CD8-positive, alpha-beta memory T cell (primary cell): Measurements from ENCODE around the gene LDLRAD4. TPM values are rescaled to one million over a fixed set of nuclear protein-coding genes. Genes with fewer than 3 reads are reported as not detected.
A peak's percentile ranks its signal among the peaks of the same experiment; 100 is the strongest.

Experiments used
- CTCF ChIA-PET: fragments of 350-600 bp; sonication (Branson Sonifier 250); formaldehyde crosslinking; loops from one replicate; lab custom pipeline; 2021; ENCODE audit warnings: antibody characterized with exemption; lab: Charles Lee
- POLR2A ChIA-PET: fragments of 350-600 bp; sonication (Branson Sonifier 250); formaldehyde crosslinking; loops from one replicate; lab custom pipeline; 2021; ENCODE audit warnings: antibody characterized with exemption; lab: Charles Lee
- DNase-seq, 5 donors: peaks; one replicate each; pipeline versions ENCODE4 v3.0.0 to v3.0.0-alpha.2; 2020 to 2022; ENCODE audit warnings: mixed read lengths in 1 of 5
- H3K27ac ChIP-seq: one replicate; pipeline ENCODE4 v1.7.0; 2013; ENCODE audit warnings: low read depth, mild to moderate bottlenecking, low read length, moderate library complexity
- H3K27me3 ChIP-seq: 2 replicates; pipeline ENCODE4 v1.7.0; 2013; ENCODE audit warnings: low read length, mild to moderate bottlenecking; ENCODE audit not compliant: insufficient read depth, poor library complexity, severe bottlenecking
- H3K36me3 ChIP-seq: 2 replicates; pipeline ENCODE4 v1.7.0; 2013; ENCODE audit warnings: mild to moderate bottlenecking, low read length, moderate library complexity; ENCODE audit not compliant: insufficient read depth
- H3K4me1 ChIP-seq: 2 replicates; pipeline ENCODE4 v1.7.0; 2013; ENCODE audit warnings: mild to moderate bottlenecking, low read length, moderate library complexity; ENCODE audit not compliant: insufficient read depth
- H3K4me3 ChIP-seq: 2 replicates; pipeline ENCODE4 v1.7.0; 2013; ENCODE audit warnings: mild to moderate bottlenecking, low read length
- H3K9me3 ChIP-seq: 2 replicates; pipeline ENCODE4 v1.7.0; 2013; ENCODE audit warnings: mild to moderate bottlenecking, low read length
- H3K27ac Mint-ChIP-seq, 8 donors: one replicate each; pipeline ENCODE4 v1.8.0; 2020 to 2021; ENCODE audit warnings: mixed read lengths in 8 of 8, mild to moderate bottlenecking in 6 of 8, inconsistent platforms in 3 of 8, moderate library complexity in 3 of 8
- H3K27me3 Mint-ChIP-seq, 2 donors: one replicate each; pipeline ENCODE4 v1.8.0; 2020 to 2021; ENCODE audit warnings: mixed read lengths in 2 of 2, mild to moderate bottlenecking in 1 of 2, moderate library complexity in 1 of 2
- H3K36me3 Mint-ChIP-seq, 3 donors: one replicate each; pipeline ENCODE4 v1.8.0; 2020 to 2021; ENCODE audit warnings: mixed read lengths in 3 of 3, inconsistent platforms in 1 of 3, mild to moderate bottlenecking in 1 of 3
- H3K4me1 Mint-ChIP-seq, 3 donors: one replicate each; pipeline ENCODE4 v1.8.0; 2020 to 2021; ENCODE audit warnings: mixed read lengths in 3 of 3, inconsistent platforms in 1 of 3, mild to moderate bottlenecking in 1 of 3
- H3K4me3 Mint-ChIP-seq, 7 donors: one replicate each; pipeline ENCODE4 v1.8.0; 2020 to 2021; ENCODE audit warnings: mixed read lengths in 7 of 7, mild to moderate bottlenecking in 6 of 7, moderate library complexity in 4 of 7, inconsistent platforms in 2 of 7
- H3K9me3 Mint-ChIP-seq, 5 donors: one replicate each; pipeline ENCODE4 v1.8.0; 2020 to 2022; ENCODE audit warnings: mixed read lengths in 5 of 5, mild to moderate bottlenecking in 3 of 5, moderate library complexity in 2 of 5, inconsistent platforms in 1 of 5
- polyA plus RNA-seq: library from polyadenylated mRNA; unstranded; fragments of 300-500 nt; fragmentation: Illumina TruSeq; gene quantifications from one replicate; pipeline ENCODE4 v1.2.3, GENCODE V29; 2021
- total RNA-seq, 2 experiments: library from RNA; stranded (reverse); gene quantifications; one replicate each; pipeline ENCODE4 v1.2.3, GENCODE V29; 2021

LDLRAD4 gene
- total and polyA plus RNA-seq, 3 experiments from 2014 or later: 8.1 to 30.4 (median 27.3) TPM

DNA sequence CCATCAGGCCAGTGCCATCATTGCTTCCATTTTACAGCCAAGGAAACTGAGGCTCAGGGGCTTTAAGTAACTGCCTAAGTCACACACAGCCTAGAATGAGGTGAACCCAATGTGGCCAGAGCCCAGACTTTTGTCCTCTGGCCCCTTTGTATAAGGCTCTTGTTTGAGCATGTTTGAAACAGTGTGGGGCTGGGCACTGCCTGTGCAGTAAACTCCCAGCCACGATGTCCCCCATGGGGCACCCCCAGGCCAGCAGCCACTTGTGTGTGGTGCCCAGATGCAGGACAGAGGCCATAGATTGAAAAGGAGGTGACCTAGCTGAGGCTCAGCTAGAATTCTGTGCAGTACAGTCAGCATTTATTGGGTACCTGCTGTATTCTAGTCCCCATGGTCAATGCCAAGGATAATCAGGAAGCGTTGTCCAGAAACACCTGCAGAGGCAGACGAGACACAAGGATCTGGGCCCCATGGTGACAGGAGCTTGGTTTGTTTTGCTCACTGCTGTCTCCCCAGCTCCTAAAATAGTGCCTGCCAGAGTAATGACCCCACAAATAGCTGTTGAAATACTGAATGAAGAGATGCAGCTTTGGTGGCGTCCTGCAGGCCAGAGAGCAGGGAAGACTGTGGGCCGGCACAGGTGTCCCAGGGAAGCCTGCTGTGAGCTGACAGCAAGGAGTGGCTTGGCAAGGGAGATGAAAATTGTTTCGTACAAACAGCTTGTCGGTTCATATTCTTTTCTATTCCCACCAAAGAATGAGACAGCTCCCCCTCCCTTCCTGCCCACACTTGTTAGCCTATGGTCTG is 160.7 kb downstream of the LDLRAD4 start:
- CTCF ChIA-PET: no interaction called here
- no peak overlapping the region for H3K4me3 ChIP-seq
- POLR2A ChIA-PET: no interaction called here
- no peaks in the 10 kb centered on the region for H3K9me3 ChIP-seq
- peaks cover 0 to 3% (median 0%) of the 10 kb centered on the region in 3 donors for H3K36me3 Mint-ChIP-seq
- peak overlapping the region in 3 of 8 donors; percentile 12 to 81 (median 34) for H3K27ac Mint-ChIP-seq
- H3K27ac ChIP-seq: no peak overlapping the region
- H3K9me3 Mint-ChIP-seq: no peaks in the 10 kb centered on the region
- no peaks in the 10 kb centered on the region for H3K27me3 Mint-ChIP-seq
- peak overlapping the region in 1 of 7 donors; percentile 41 for H3K4me3 Mint-ChIP-seq
- peaks cover 78% of the 10 kb centered on the region for H3K4me1 ChIP-seq
- no peaks in the 10 kb centered on the region for H3K36me3 ChIP-seq
- no peak for DNase-seq
- peaks cover 51 to 64% (median 58%) of the 10 kb centered on the region in 3 donors for H3K4me1 Mint-ChIP-seq
- no peaks in the 10 kb centered on the region for H3K27me3 ChIP-seq

GRCh38 chr18:13379930-13380690 is 161.6 kb downstream of the LDLRAD4 start:
- Histone ChIP-seq H3K4me1 (peaks cover 71% of the 10 kb centered on the region), H3K9me3 (no peaks in the 10 kb centered on the region), H3K27ac (no peak overlapping the region), H3K27me3 (no peaks in the 10 kb centered on the region), H3K36me3 (no peaks in the 10 kb centered on the region), H3K4me3 (no peak overlapping the region)
- no peak for DNase-seq
- ChIA-PET CTCF (no interaction called here), POLR2A (interaction anchor here (0.5 kb wide), 1 partner anchor 244 kb away, joined by 6 read pairs; no protein-coding TSS in a partner anchor)
- Mint-ChIP-seq H3K9me3 (no peaks in the 10 kb centered on the region), H3K27ac (peak overlapping the region in 5 of 8 donors; percentile 23 to 85 (median 64)), H3K36me3 (peaks cover 0 to 3% (median 0%) of the 10 kb centered on the region in 3 donors), H3K4me1 (peaks cover 51 to 58% (median 56%) of the 10 kb centered on the region in 3 donors), H3K4me3 (peak overlapping the region in 1 of 7 donors; percentile 60), H3K27me3 (no peaks in the 10 kb centered on the region)

DNA sequence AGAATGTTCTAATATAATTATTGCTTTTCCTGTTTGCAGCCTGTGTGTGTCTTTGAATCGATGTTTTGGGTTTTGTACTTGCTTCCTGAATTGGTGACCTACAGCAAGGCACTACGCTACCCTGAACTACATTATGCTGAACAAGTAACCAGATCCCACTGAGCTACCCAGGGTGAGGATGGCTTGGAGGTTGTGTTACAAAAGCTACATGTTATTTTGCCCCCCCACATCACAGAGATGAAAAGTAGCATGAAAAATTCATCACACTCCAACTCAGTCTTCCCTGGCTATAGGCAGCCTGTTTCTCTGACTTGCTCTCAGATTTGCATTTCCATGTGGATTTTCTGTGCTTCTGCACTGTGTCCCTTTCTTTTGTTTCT is 162.1 kb downstream of the LDLRAD4 start:
- Mint-ChIP-seq H3K9me3 (no peaks in the 10 kb centered on the region), H3K27ac (peak overlapping the region in 6 of 8 donors; percentile 34 to 96 (median 66)), H3K4me1 (peaks cover 46 to 52% (median 51%) of the 10 kb centered on the region in 3 donors), H3K27me3 (no peaks in the 10 kb centered on the region), H3K4me3 (peak overlapping the region in 1 of 7 donors; percentile 60), H3K36me3 (peaks cover 0 to 3% (median 0%) of the 10 kb centered on the region in 3 donors)
- ChIA-PET CTCF (no interaction called here), POLR2A (interaction anchor here (0.5 kb wide), 1 partner anchor 244 kb away, joined by 6 read pairs; no protein-coding TSS in a partner anchor)
- H3K27me3 ChIP-seq: no peaks in the 10 kb centered on the region
- H3K4me3 ChIP-seq: no peak overlapping the region
- H3K4me1 ChIP-seq: peaks cover 66% of the 10 kb centered on the region
- H3K36me3 ChIP-seq: no peaks in the 10 kb centered on the region
- DNase-seq: no peak
- no peaks in the 10 kb centered on the region for H3K9me3 ChIP-seq
- H3K27ac ChIP-seq: no peak overlapping the region

DNA sequence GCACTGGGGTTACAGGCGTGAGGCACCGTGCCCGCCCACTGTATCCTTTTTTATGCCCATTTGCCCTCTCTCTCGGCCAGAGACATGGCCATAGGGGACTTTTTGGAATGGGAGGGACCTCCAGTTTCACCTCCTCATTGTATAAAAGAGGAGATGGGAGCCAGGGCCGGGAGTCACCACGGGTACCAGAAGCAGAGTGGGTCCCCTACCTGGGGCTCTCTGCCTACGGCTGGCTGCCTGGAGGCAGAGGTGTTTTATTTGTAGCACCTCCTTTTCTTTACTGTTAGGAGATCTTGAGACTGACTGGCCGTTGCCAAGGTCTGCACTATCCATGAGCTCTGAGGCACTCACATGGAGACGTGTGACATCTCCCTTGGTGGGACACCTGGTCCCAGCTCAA is 162.8 kb downstream of the LDLRAD4 start:
- Mint-ChIP-seq H3K9me3 (no peaks in the 10 kb centered on the region), H3K4me3 (peak overlapping the region; percentile 81 to 92 (median 88)), H3K27ac (peak overlapping the region; percentile 7 to 99 (median 96)), H3K4me1 (peaks cover 39 to 46% (median 44%) of the 10 kb centered on the region in 3 donors), H3K27me3 (no peaks in the 10 kb centered on the region), H3K36me3 (peaks cover 0 to 3% (median 0%) of the 10 kb centered on the region in 3 donors)
- no peaks in the 10 kb centered on the region for H3K9me3 ChIP-seq
- DNase-seq: no peak
- CTCF ChIA-PET: no interaction called here
- H3K4me3 ChIP-seq: peak overlapping the region; percentile 41
- H3K4me1 ChIP-seq: peaks cover 59% of the 10 kb centered on the region
- no peaks in the 10 kb centered on the region for H3K36me3 ChIP-seq
- H3K27ac ChIP-seq: no peak overlapping the region
- H3K27me3 ChIP-seq: no peaks in the 10 kb centered on the region
- POLR2A ChIA-PET: no interaction called here

DNA sequence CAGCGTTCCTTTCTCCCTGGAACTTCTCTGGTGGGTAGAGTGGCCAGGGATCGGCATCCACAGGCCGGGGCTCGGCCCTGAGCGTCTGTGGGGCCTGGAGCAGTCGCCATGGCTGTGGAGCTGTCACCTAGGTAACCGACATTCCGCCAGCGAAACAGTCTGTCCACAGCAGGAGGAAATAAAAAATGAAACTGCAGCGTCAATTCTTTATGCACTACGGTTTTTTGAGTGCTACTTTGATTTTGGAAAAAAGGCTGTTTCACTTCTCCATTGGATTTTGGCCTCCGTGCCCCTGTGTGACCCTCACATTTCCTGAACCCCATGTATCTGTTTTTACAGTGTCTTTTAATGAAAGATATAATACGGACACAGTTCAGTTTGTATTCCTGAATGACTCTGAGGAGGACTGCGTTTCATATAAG is 163.4 kb downstream of the LDLRAD4 start:
- Histone ChIP-seq H3K27me3 (no peaks in the 10 kb centered on the region), H3K27ac (peak overlapping the region; percentile 45), H3K36me3 (no peaks in the 10 kb centered on the region), H3K9me3 (no peaks in the 10 kb centered on the region), H3K4me1 (peaks cover 53% of the 10 kb centered on the region), H3K4me3 (peak overlapping the region; percentile 41)
- peak overlapping the region; percentile 81 to 99 (median 96) for H3K27ac Mint-ChIP-seq
- no peaks in the 10 kb centered on the region for H3K27me3 Mint-ChIP-seq
- peaks cover 38 to 40% (median 38%) of the 10 kb centered on the region in 3 donors for H3K4me1 Mint-ChIP-seq
- peaks cover 0 to 3% (median 0%) of the 10 kb centered on the region in 3 donors for H3K36me3 Mint-ChIP-seq
- H3K9me3 Mint-ChIP-seq: no peaks in the 10 kb centered on the region
- peak overlapping the region; percentile 81 to 92 (median 88) for H3K4me3 Mint-ChIP-seq
- DNase-seq: peak in 3 of 5 donors; percentile 52 to 69 (median 67)
- ChIA-PET CTCF (no interaction called here), POLR2A (no interaction called here)

DNA sequence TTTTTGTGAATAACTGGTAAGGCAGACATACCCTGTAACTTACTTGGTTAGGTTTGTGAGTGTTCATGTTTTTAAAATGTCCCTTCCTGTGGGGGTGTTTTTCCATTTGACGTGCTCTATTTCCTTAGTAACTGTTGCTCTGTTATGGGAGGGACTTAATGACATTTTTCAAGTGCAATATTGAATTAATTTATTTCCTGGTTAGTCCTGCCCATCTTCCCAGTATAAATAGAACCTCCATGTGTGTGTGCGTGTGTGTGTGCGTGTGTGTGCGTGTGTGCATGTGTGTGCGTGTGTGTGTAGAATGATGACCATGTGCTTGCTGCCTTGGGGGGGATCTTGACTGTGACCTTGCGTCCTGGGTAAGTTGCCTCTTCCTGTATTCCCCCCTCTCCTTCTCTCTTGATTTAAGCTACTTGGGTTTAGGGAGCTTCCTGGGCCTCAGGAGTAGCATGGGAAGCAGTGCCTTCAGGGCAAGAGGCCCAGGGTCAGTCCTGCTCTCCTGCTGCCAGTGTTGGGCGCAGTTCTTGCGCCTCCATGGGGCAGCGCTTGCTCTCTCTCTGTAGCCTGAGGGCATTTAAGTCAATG is 163.9 kb downstream of the LDLRAD4 start:
- POLR2A ChIA-PET: no interaction called here
- H3K36me3 ChIP-seq: no peaks in the 10 kb centered on the region
- Mint-ChIP-seq H3K4me1 (peaks cover 33 to 34% (median 33%) of the 10 kb centered on the region in 3 donors), H3K9me3 (no peaks in the 10 kb centered on the region), H3K4me3 (peak overlapping the region; percentile 81 to 92 (median 88)), H3K27ac (peak overlapping the region; percentile 81 to 99 (median 96)), H3K36me3 (peaks cover 0 to 3% (median 0%) of the 10 kb centered on the region in 3 donors), H3K27me3 (no peaks in the 10 kb centered on the region)
- no peaks in the 10 kb centered on the region for H3K27me3 ChIP-seq
- H3K4me3 ChIP-seq: peak overlapping the region; percentile 41
- peak in 3 of 5 donors; percentile 61 to 78 (median 61) for DNase-seq
- H3K27ac ChIP-seq: peak overlapping the region; percentile 45
- CTCF ChIA-PET: no interaction called here
- peaks cover 48% of the 10 kb centered on the region for H3K4me1 ChIP-seq
- H3K9me3 ChIP-seq: no peaks in the 10 kb centered on the region

DNA sequence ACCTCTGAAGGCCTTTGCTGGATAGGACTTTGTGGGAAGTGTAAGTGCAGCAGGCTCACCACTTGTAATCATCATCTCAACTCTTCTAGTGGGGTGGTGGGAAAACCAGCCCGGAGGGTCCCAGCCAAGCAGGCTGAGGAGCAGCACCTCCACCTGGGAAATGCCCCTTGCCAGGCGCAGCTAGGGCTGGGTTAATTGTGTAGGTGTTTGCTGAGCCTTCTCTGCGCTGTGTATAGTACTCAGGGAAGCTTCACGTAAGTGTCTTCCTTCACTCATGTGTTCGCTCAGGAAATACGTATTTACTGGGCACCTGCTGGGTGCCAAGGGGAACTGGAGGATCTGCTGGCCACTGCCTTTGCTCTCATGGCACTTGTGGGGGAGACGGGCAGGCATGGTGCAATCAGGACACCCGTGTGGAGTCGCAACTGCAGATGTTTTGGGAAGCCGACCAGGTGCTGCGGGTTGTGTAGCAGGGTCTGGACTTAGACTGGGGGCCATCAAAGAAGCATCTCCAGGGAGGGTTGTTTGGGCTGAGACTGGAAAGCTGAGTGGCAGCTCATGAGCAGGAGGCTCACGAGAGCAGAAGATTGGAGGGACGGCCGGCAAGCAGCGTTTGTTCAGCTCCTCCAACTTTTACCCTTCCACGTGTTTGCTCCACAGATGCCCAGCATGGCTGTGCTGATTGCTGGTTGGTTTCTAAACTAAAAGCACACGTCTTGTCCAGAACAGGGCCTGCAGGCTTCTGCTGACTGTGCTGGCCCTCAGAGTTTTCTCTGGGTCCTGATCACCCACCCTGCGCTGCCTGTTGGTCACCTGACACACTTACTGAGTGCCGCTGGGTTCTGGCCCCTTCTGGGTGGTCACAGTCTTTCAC is 164.6 kb downstream of the LDLRAD4 start:
- no peaks in the 10 kb centered on the region for H3K9me3 ChIP-seq
- no peak for DNase-seq
- H3K9me3 Mint-ChIP-seq: no peaks in the 10 kb centered on the region
- no peaks in the 10 kb centered on the region for H3K36me3 ChIP-seq
- H3K27me3 ChIP-seq: no peaks in the 10 kb centered on the region
- POLR2A ChIA-PET: no interaction called here
- H3K36me3 Mint-ChIP-seq: peaks cover 0 to 6% (median 0%) of the 10 kb centered on the region in 3 donors
- H3K4me1 Mint-ChIP-seq: peaks cover 26 to 29% (median 27%) of the 10 kb centered on the region in 3 donors
- peak overlapping the region; percentile 45 for H3K27ac ChIP-seq
- CTCF ChIA-PET: no interaction called here
- H3K4me3 ChIP-seq: peak overlapping the region; percentile 41
- H3K4me1 ChIP-seq: peaks cover 40% of the 10 kb centered on the region
- H3K4me3 Mint-ChIP-seq: peak overlapping the region; percentile 81 to 92 (median 88)
- no peaks in the 10 kb centered on the region for H3K27me3 Mint-ChIP-seq
- H3K27ac Mint-ChIP-seq: peak overlapping the region; percentile 37 to 99 (median 96)
